ENCODE measurements around the gene CACNB4. TPM values are rescaled to one million over a fixed set of nuclear protein-coding genes. Genes with fewer than 3 reads are reported as not detected.

The CACNB4 gene
- total RNA-seq, 4 donors from 2014 or later, result 3.5 to 4.8 (median 4.3) TPM

DNA sequence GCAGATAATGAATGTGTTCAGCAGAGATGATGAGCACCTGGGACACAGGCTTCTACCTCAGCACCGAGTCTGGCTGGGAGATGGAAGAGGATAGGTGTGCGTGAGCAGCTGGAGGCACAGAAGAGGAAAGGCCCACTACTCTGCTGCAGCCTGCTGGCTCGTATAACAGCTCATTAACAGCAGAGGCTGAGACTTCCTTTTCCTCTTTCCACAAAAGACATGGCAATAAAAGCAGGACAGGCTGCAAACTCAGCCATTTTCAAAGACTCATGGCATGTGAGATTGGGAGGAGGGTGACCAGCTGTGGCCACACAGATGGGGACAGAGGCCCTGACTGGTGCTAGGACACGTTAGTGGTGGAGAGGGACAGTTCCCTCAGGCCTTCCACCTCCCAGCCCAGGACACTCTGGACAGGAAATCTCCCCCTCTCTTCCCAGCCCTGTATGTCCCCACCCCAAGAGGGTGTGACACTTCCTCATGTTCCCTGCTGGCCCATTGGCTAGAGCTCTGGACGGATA, 60.3 kb downstream of the CACNB4 start:
- no peak for DNase-seq (ENCODE audit: low spot score in 2 of 2)
- WGBS, 2 donors, result 56 to 62% methylated on average over 5 of the region's 5 CpGs

DNA sequence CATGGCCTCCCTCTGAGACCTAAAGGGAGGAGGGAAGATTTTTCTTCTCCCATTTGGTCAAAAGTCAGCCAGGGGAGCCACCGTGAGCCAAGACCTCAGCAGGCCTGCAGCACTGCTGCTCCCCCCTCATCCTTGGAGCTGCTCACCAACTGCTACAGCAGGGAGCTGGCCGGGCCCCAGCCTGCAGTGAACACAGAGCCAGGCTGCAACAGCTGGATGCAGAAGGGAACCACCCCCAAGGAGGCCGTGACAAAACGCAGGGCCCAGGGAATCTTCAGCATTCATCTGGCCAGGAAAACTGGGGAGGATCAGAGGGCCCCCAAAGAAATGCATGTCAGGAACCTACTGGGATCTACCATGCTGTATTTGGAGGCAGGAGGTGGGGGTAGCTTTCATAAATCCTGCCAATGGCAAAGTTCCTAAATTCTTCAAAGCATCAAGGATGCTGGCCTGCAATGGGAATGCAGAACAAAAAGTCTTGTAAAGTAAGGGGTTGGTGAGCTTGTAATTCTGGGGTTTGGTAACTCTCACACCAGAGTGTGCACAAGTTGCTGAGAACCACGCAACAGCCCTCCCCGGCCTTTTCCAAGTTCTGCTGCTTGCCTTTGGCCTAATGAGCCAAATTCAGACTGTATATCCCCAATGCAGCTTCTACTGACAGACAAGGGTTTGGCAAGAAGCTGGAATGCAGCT, 61.0 kb downstream of the CACNB4 start:
- Histone ChIP-seq H3K4me3 (no peak overlapping the region), H3K9me3 (no peaks in the 10 kb centered on the region), H3K36me3 (no peaks in the 10 kb centered on the region), H3K4me1 (peaks cover 0 to 19% (median 0%) of the 10 kb centered on the region in 4 donors), H3K27ac (peak overlapping the region in 1 of 4 donors; percentile 56), H3K27me3 (no peaks in the 10 kb centered on the region)
- peak in 1 of 2 donors; percentile 26 for DNase-seq (ENCODE audit: low spot score in 2 of 2)
- WGBS, 2 donors, result 77 to 82% methylated on average over 4 to 5 of the region's 6 CpGs
- TF ChIP-seq, protein P1, sequence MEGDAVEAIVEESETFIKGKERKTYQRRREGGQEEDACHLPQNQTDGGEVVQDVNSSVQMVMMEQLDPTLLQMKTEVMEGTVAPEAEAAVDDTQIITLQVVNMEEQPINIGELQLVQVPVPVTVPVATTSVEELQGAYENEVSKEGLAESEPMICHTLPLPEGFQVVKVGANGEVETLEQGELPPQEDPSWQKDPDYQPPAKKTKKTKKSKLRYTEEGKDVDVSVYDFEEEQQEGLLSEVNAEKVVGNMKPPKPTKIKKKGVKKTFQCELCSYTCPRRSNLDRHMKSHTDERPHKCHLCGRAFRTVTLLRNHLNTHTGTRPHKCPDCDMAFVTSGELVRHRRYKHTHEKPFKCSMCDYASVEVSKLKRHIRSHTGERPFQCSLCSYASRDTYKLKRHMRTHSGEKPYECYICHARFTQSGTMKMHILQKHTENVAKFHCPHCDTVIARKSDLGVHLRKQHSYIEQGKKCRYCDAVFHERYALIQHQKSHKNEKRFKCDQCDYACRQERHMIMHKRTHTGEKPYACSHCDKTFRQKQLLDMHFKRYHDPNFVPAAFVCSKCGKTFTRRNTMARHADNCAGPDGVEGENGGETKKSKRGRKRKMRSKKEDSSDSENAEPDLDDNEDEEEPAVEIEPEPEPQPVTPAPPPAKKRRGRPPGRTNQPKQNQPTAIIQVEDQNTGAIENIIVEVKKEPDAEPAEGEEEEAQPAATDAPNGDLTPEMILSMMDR (IDR thresholded peaks at IDR 0.05), result no peak
- TF ChIP-seq POLR2A (IDR thresholded peaks at IDR 0.05) (no peak), EP300 (IDR thresholded peaks at IDR 0.05) (no peak)

More for the DNA sequence above, 60.3 kb downstream of the CACNB4 start:
- Histone ChIP-seq H3K9me3 (no peaks in the 10 kb centered on the region), H3K27ac (peak overlapping the region in 1 of 4 donors; percentile 56), H3K27me3 (no peaks in the 10 kb centered on the region), H3K4me1 (peaks cover 0 to 19% (median 0%) of the 10 kb centered on the region in 4 donors), H3K4me3 (no peak overlapping the region), H3K36me3 (no peaks in the 10 kb centered on the region)
- TF ChIP-seq EP300 (IDR thresholded peaks at IDR 0.05) (peak in 1 of 2 donors; percentile 26), POLR2A (IDR thresholded peaks at IDR 0.05) (no peak)
- TF ChIP-seq, protein P1 (IDR thresholded peaks at IDR 0.05), result no peak

DNA sequence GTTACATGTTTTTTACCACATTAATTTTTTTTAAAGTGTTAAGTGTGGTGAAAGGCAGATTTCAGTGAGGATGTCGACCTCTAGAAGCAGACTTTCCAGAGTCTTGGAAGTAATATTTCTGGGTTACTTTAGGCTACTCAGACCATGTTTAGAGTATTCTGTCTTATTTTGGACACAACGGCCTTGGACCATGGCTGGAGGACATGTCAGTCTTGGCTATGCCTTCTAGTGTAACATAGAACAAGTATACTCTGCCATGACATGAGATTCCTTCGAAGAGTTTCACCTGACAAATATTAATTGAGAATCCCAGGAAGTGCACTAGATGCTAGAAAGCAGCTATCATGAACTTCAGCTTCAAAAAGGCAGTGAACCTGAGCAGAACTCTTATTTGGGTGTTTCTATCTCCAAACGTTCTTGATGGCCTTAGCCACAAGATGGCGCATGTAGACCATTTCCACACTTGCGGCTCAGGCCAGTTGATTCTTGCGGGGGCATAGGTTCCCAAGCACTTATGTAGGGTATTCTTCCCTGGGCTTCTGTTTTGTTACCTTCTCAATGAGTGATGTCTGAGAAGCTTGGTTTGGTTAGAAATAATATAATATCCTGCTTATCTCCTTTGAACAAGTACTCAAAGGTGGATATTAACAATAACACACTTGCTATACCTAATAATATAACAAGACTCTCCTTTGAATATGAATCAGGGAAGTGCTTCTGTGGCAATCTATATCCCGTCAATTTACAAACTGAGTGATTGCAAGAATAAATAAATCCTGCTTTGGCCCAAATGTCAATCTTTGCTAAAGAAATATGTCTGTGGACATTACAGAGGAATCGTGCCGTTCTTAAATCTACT, 62.0 kb downstream of the CACNB4 start:
- no peaks in the 10 kb centered on the region for H3K9me3 ChIP-seq
- TF ChIP-seq, protein P1 (IDR thresholded peaks at IDR 0.05), result peak; percentile 66 to 73 (median 68)
- TF ChIP-seq POLR2A (IDR thresholded peaks at IDR 0.05) (no peak), EP300 (IDR thresholded peaks at IDR 0.05) (peak in 1 of 2 donors; percentile 32)
- H3K4me1 ChIP-seq, result peaks cover 0 to 19% (median 0%) of the 10 kb centered on the region in 4 donors
- no peak overlapping the region for H3K4me3 ChIP-seq
- no peaks in the 10 kb centered on the region for H3K36me3 ChIP-seq
- no peaks in the 10 kb centered on the region for H3K27me3 ChIP-seq
- WGBS, 2 donors, result 40 to 41% methylated on average over 10 of the region's 10 CpGs
- H3K27ac ChIP-seq, result no peak overlapping the region
- peak; percentile 53 to 90 for DNase-seq (ENCODE audit: low spot score in 2 of 2)

DNA sequence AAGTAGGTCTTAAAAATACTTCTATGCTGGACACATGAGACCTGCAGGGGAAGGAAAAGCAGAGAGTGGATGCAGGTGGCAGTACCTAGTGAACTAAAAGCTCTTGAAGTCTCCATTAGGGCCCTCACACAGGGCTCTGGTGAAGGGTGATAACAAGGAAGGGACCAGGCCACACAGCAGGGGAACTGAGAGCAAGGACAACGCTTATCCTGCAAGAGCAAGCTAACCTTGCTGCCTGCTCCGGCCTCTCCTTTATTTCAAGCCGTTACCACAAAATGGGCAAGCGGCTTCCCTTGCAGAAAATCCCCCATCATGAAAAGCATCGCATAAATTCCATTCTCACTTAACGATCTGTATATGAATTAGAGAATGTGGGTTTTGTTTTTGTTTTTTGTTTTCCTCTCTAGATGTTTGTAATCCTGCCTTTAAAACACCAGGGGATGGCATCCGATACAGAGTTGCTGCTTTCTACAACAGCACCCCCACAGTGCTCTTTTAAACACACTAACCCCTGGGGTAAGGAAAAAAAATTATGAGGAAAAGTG, 64.5 kb downstream of the CACNB4 start:
- no peak for TF ChIP-seq EP300 (IDR thresholded peaks at IDR 0.05)
- TF ChIP-seq, protein P1 (IDR thresholded peaks at IDR 0.05), result no peak
- TF ChIP-seq POLR2A (IDR thresholded peaks at IDR 0.05), result no peak
- WGBS, 2 donors, result 63 to 66% methylated on average over 7 of the region's 7 CpGs
- no peak for DNase-seq (ENCODE audit: low spot score in 2 of 2)

More for the DNA sequence above, 64.5 kb downstream of the CACNB4 start:
- H3K36me3 ChIP-seq, result no peaks in the 10 kb centered on the region
- H3K4me1 ChIP-seq, result peaks cover 0 to 19% (median 0%) of the 10 kb centered on the region in 4 donors
- no peak overlapping the region for H3K27ac ChIP-seq
- H3K27me3 ChIP-seq, result no peaks in the 10 kb centered on the region
- no peak overlapping the region for H3K4me3 ChIP-seq
- H3K9me3 ChIP-seq, result no peaks in the 10 kb centered on the region

Data from tibial nerve (tissue), 4 donors.